SIG-M5 (cell line): ENCODE data around the gene RTN4R.
"Not testable (repeated sequence)": the region's sequence is repeated elsewhere in the genome, so short reads cannot be mapped to it uniquely, and the experiment has no call there.

ENCODE experiments used
- DNase-seq: peaks from one replicate; lab custom pipeline; 2025; lab: John Stamatoyannopoulos, UW

The RTN4R gene

GRCh38 chr22:20286784-20287423, 18.8 kb upstream of the RTN4R start:
- DNase-seq: not testable (repeated sequence)

GRCh38 chr22:20286312-20286660, 18.2 kb upstream of the RTN4R start:
- DNase-seq: not testable (repeated sequence)

DNA sequence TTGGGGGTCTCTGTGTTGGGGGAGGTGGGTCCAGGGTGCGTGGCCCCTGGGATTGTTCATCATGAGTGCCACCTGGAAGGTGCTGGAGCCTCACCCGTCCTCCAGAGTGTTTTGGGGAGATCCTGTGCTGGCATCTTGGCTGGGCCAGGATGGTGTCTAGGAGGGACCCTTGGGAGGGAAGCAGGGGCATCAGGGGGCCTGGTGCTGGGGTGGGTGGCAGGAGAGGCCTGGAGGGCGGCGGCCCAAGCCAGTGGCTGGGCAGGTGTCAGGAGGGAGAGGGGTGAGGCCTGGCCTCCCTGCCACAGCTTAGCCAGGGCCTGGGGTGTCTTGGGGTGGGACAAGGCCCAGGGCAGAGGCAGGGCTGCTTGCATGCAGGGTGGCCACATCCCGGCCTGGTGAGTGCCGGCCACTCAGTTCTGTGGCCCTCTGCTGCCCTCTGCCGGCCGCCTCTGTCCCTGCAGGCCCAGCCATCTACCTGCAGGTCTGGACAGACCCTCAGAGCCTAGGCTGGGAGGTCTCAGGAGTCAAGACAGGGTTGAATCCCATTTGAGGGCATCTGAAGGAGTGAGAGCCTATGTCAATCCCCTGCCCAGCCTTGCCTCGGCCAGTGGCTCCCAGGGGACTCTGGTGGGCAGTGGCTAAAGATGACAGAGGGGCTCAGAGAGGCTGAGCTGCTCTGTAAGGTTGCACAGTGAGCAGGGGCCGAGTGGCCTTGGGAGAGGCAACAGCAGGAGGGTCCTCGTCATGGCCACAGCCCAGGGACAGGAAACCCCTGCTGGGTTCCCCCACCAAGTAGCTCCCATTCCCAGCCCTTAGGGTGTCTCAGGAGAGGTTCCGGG, 17.6 kb upstream of the RTN4R start:
- not testable (repeated sequence) for DNase-seq

- DNase-seq: no peak
These were observed 16.5 kb upstream of the RTN4R start for GRCh38 chr22:20284471-20285086.

DNA sequence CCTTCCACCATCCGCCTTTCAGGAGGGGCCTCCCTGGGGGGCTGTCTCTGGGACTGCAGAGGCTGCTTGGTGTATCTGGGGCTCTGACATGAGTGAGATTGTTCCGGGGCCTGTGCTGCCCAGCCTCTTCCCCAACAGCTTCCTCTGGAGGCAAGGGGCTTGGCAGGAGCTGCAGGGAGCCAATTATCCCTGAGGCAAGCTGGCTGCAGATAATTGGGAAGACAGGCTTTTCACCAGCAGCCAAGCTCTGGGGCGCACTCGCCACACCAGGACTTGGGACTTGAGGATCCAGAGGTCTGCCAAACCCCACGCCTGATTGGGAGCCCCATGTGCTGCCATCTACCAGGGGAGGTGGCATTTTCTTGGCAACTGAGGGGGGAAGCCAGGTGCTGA, 15.6 kb upstream of the RTN4R start:
- no peak for DNase-seq

- no peak for DNase-seq
These were observed 15.0 kb upstream of the RTN4R start for GRCh38 chr22:20282901-20283673.

GRCh38 chr22:20281891-20282290, 13.8 kb upstream of the RTN4R start:
- DNase-seq: no peak

GRCh38 chr22:20281473-20281872, 13.4 kb upstream of the RTN4R start:
- not testable (repeated sequence) for DNase-seq

DNA sequence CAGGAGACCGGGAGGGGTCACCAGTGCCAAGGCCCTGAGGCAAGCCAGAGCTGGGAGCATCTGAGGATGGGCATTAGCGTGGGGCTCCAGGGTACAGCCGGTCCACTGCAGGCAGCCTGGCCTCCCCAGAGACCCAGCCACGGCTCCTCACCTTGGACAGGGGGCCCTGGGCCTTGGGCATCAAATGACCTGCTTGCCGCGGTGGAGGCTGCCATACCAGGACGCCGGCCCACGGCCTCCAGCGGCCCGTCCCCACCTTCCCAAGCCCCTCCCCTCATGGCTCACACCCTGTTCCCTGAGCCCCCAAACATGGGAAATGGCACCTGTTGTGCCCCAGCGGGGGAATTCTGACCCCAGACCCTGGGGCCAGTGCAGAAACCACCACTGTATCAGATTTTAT, 12.7 kb upstream of the RTN4R start:
- DNase-seq: no peak

GRCh38 chr22:20280163-20280562, 12.0 kb upstream of the RTN4R start:
- DNase-seq: not testable (repeated sequence)

DNA sequence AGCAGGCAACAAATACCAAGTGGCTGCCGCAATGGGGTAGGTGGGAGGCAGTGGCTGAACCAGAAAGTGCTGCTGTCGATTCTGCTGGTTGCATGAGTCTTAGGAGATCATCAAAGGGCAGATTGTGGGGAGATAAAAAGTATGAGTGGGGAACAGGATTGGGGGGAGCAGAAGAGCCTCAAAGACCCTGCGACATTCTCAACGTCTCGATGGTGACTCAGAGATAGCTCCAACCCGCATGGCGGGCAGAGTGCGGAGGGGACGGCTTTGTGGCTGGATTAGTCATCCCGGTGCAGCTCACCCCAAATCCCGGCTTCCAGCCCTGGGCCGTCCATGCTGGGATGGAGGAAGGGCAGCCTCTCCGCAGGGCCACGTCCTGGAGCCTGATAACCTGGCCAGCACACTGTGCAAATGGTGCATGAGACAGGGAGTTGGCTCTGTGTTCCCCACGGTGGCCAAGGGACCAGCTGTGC, 11.6 kb upstream of the RTN4R start:
- DNase-seq: no peak

DNA sequence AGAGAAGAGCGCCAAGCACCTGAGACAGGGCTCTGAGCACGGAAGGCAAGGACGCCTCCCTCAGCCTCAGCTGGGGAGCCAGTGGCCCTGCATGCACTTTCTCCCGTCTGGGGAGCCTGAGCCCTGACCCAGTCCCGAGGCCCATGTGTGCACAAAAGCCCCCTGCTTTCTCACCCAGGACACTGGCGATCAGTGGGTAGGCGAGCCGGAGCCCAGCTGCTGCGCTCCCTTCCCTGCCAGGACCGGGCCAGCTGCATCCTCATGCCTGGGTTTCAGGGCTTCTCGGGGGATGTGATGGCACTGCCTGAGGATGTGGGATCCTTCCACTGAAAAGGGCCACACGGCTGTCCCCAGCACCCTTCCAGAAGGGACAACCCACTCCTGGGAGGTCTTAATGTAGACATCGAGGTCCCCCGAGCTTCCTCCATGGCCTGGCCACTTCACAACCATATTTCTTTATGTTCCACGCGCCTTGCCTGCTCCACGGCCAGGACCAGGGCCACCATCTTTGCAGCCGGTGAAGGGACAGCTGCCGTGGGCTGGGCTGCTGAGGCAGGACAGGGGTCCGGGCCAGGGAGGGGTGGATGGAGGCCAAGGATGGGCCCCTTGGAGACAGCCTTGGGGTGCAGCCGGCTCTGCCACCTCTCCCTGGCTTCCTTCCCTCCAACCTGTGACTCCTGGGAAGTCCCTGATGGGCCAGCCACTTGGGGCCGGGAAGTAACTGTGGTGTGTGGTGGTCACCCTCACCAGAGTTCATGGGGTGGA, 10.8 kb upstream of the RTN4R start:
- not testable (repeated sequence) for DNase-seq

GRCh38 chr22:20277936-20278635, 10.0 kb upstream of the RTN4R start:
- DNase-seq: not testable (repeated sequence)

GRCh38 chr22:20276468-20276867, 8.3 kb upstream of the RTN4R start:
- DNase-seq: no peak

- DNase-seq: no peak
These were observed 7.7 kb upstream of the RTN4R start for GRCh38 chr22:20275836-20276235.

- not testable (repeated sequence) for DNase-seq
These were observed 7.2 kb upstream of the RTN4R start for GRCh38 chr22:20275325-20275724.

- DNase-seq: not testable (repeated sequence)
These were observed 6.3 kb upstream of the RTN4R start for GRCh38 chr22:20274374-20274773.

GRCh38 chr22:20273758-20274181, 5.7 kb upstream of the RTN4R start:
- no peak for DNase-seq

- no peak for DNase-seq
These were observed 4.6 kb upstream of the RTN4R start for GRCh38 chr22:20272700-20273099.

GRCh38 chr22:20272174-20272573, 4.1 kb upstream of the RTN4R start:
- DNase-seq: no peak
